Amniotic epithelial cell (primary cell): Measurements from ENCODE around the gene CEBPA.

Experiments
- DNase-seq: peaks from one replicate; pipeline ENCODE4 v3.0.0-alpha.2; 2010; ENCODE audit warnings: low read depth

Gene CEBPA

GRCh38 chr19:33271246-33272021 lies 30.9 kb downstream of the CEBPA start:
- no peak for DNase-seq

GRCh38 chr19:33270769-33271168 lies 31.6 kb downstream of the CEBPA start:
- DNase-seq, result no peak

- no peak for DNase-seq
Observed at GRCh38 chr19:33269016-33269415, 33.3 kb downstream of the CEBPA start.

- no peak for DNase-seq
Observed at GRCh38 chr19:33268162-33268991, 34.0 kb downstream of the CEBPA start.

- DNase-seq, result no peak
Observed at GRCh38 chr19:33267706-33268105, 34.6 kb downstream of the CEBPA start.

- DNase-seq, result no peak
Observed at GRCh38 chr19:33266974-33267484, 35.3 kb downstream of the CEBPA start.

GRCh38 chr19:33264881-33265445 lies 37.4 kb downstream of the CEBPA start:
- no peak for DNase-seq

GRCh38 chr19:33263325-33264023 lies 38.9 kb downstream of the CEBPA start:
- DNase-seq, result no peak

GRCh38 chr19:33261511-33262189 lies 40.7 kb downstream of the CEBPA start:
- no peak for DNase-seq

- DNase-seq, result no peak
Observed at GRCh38 chr19:33260628-33261418, 41.5 kb downstream of the CEBPA start.

GRCh38 chr19:33259539-33259938 lies 42.8 kb downstream of the CEBPA start:
- DNase-seq, result peak; percentile 30

- DNase-seq, result no peak
Observed at GRCh38 chr19:33257828-33258227, 44.5 kb downstream of the CEBPA start.

- no peak for DNase-seq
Observed at GRCh38 chr19:33256261-33256660, 46.1 kb downstream of the CEBPA start.

- no peak for DNase-seq
Observed at GRCh38 chr19:33255781-33256180, 46.6 kb downstream of the CEBPA start.

GRCh38 chr19:33254245-33254824 lies 48.0 kb downstream of the CEBPA start:
- DNase-seq, result no peak

- DNase-seq, result no peak
Observed at GRCh38 chr19:33252971-33253370, 49.4 kb downstream of the CEBPA start.

- no peak for DNase-seq
Observed at GRCh38 chr19:33252418-33252962, 49.8 kb downstream of the CEBPA start.

- DNase-seq, result no peak
Observed at GRCh38 chr19:33251526-33252090, 50.7 kb downstream of the CEBPA start.

GRCh38 chr19:33251076-33251475 lies 51.3 kb downstream of the CEBPA start:
- DNase-seq, result no peak

- DNase-seq, result no peak
Observed at GRCh38 chr19:33250500-33250899, 51.8 kb downstream of the CEBPA start.
